Muscle layer of colon (tissue), 2 donors: ENCODE data around the gene ANKS1B.

Experiments
- H3K27ac ChIP-seq: one replicate; pipeline ENCODE4 v1.7.0; 2013; ENCODE audit warnings: low read depth, mild to moderate bottlenecking, low read length, moderate library complexity
- H3K27me3 ChIP-seq, 2 donors: one replicate each; pipeline ENCODE4 v1.7.0; 2013; ENCODE audit warnings: low read length in 2 of 2, mild to moderate bottlenecking in 2 of 2; ENCODE audit not compliant: insufficient read depth in 2 of 2, control insufficient read depth in 1 of 2
- H3K36me3 ChIP-seq: one replicate; pipeline ENCODE4 v1.7.0; 2013; ENCODE audit warnings: mild to moderate bottlenecking, low read length; ENCODE audit not compliant: insufficient read depth
- H3K4me1 ChIP-seq: one replicate; pipeline ENCODE4 v1.7.0; 2013; ENCODE audit warnings: mild to moderate bottlenecking, low read length; ENCODE audit not compliant: insufficient read depth
- H3K4me3 ChIP-seq, 2 donors: one replicate each; pipeline ENCODE4 v1.7.0; 2013; ENCODE audit warnings: low read length in 2 of 2, low read depth in 1 of 2, mild to moderate bottlenecking in 1 of 2, moderate library complexity in 1 of 2
- H3K9ac ChIP-seq: one replicate; pipeline ENCODE4 v1.7.0; 2013; ENCODE audit warnings: low read length
- H3K9me3 ChIP-seq: one replicate; pipeline ENCODE4 v1.7.0; 2013; ENCODE audit warnings: mild to moderate bottlenecking, low read length
- donor health status: abdominal sarcoma.
- donor health status: Adenocarcinoma of cecum.

ANKS1B gene

GRCh38 chr12:98752726-98753125, 1232.0 kb downstream of the ANKS1B start:
- H3K27ac ChIP-seq: no peak overlapping the region
- no peak overlapping the region for H3K4me3 ChIP-seq
- no peaks in the 10 kb centered on the region for H3K27me3 ChIP-seq
- H3K36me3 ChIP-seq: no peaks in the 10 kb centered on the region
- no peak overlapping the region for H3K9ac ChIP-seq
- H3K4me1 ChIP-seq: no peaks in the 10 kb centered on the region
- H3K9me3 ChIP-seq: no peaks in the 10 kb centered on the region

- Histone ChIP-seq H3K36me3 (no peaks in the 10 kb centered on the region), H3K4me1 (no peaks in the 10 kb centered on the region), H3K4me3 (no peak overlapping the region), H3K27me3 (peaks cover 0 to under 1% of the 10 kb centered on the region in 2 donors), H3K9ac (no peak overlapping the region), H3K27ac (no peak overlapping the region), H3K9me3 (no peaks in the 10 kb centered on the region)
These were observed 1233.1 kb downstream of the ANKS1B start for GRCh38 chr12:98751580-98752115.

DNA sequence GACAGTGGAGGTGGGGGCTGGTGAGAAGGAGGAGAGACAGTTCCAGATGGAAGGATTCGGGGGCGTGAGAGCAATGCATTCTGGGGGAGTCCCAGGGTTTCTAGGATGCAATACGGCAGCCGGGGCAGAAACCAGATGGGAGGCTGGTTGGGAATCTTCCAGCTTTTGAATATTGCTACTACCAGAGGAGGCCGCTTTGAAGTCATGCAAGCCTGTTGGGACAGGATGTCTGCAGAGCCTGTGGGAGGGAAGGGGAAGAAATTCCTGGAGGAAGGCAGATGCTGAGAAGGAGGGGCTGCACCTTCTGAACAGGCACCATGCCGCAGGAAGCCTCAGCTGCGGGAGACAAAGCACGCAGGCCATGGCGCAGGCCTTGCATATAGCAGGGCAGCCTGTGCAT, 1234.2 kb downstream of the ANKS1B start:
- no peaks in the 10 kb centered on the region for H3K36me3 ChIP-seq
- no peaks in the 10 kb centered on the region for H3K9me3 ChIP-seq
- H3K9ac ChIP-seq: no peak overlapping the region
- peaks cover 0 to 7% of the 10 kb centered on the region in 2 donors for H3K27me3 ChIP-seq
- no peak overlapping the region for H3K4me3 ChIP-seq
- peaks cover 6% of the 10 kb centered on the region for H3K4me1 ChIP-seq
- H3K27ac ChIP-seq: no peak overlapping the region

- peaks cover 0 to 7% of the 10 kb centered on the region in 2 donors for H3K27me3 ChIP-seq
- peaks cover 6% of the 10 kb centered on the region for H3K4me1 ChIP-seq
- no peak overlapping the region for H3K27ac ChIP-seq
- no peak overlapping the region for H3K4me3 ChIP-seq
- no peaks in the 10 kb centered on the region for H3K9me3 ChIP-seq
- no peak overlapping the region for H3K9ac ChIP-seq
- no peaks in the 10 kb centered on the region for H3K36me3 ChIP-seq
These were observed 1236.3 kb downstream of the ANKS1B start for GRCh38 chr12:98748463-98748862.

GRCh38 chr12:98745578-98746391, 1239.0 kb downstream of the ANKS1B start:
- no peak overlapping the region for H3K9ac ChIP-seq
- no peak overlapping the region for H3K27ac ChIP-seq
- H3K36me3 ChIP-seq: no peaks in the 10 kb centered on the region
- peak overlapping the region; percentile 45 to 59 for H3K4me3 ChIP-seq
- H3K9me3 ChIP-seq: no peaks in the 10 kb centered on the region
- H3K4me1 ChIP-seq: peaks cover 6% of the 10 kb centered on the region
- peaks cover 0 to 7% of the 10 kb centered on the region in 2 donors for H3K27me3 ChIP-seq

DNA sequence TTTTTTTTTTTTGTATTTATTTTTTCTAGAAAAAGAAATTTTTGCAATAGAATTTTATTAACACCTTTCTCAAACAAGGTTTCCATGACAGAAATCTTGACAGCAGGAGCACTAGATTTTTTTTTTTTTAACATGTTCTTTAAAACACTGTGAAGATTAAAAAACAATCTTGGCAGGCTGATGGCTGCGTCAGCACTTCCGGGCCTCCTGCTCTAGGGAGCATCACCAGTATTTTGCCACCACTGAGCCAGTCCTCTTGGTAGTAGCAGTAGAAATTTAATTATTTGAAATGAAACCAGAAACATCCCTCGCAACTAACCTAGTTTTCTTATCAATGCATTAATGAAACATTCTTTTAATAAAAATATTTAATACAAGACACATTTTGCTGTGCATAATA, 1240.1 kb downstream of the ANKS1B start:
- H3K4me1 ChIP-seq: peaks cover 6% of the 10 kb centered on the region
- H3K27me3 ChIP-seq: peaks cover 0 to 7% of the 10 kb centered on the region in 2 donors
- H3K9ac ChIP-seq: no peak overlapping the region

GRCh38 chr12:98743362-98743953, 1241.3 kb downstream of the ANKS1B start:
- H3K9me3 ChIP-seq: no peaks in the 10 kb centered on the region
- no peak overlapping the region for H3K4me3 ChIP-seq
- no peaks in the 10 kb centered on the region for H3K36me3 ChIP-seq
- H3K27ac ChIP-seq: no peak overlapping the region
- peaks cover 0 to 7% of the 10 kb centered on the region in 2 donors for H3K27me3 ChIP-seq
- H3K9ac ChIP-seq: no peak overlapping the region
- H3K4me1 ChIP-seq: peaks cover 6% of the 10 kb centered on the region

More for the DNA sequence above, 1240.1 kb downstream of the ANKS1B start:
- Histone ChIP-seq H3K27ac (no peak overlapping the region), H3K4me3 (no peak overlapping the region), H3K9me3 (no peaks in the 10 kb centered on the region), H3K36me3 (no peaks in the 10 kb centered on the region)

DNA sequence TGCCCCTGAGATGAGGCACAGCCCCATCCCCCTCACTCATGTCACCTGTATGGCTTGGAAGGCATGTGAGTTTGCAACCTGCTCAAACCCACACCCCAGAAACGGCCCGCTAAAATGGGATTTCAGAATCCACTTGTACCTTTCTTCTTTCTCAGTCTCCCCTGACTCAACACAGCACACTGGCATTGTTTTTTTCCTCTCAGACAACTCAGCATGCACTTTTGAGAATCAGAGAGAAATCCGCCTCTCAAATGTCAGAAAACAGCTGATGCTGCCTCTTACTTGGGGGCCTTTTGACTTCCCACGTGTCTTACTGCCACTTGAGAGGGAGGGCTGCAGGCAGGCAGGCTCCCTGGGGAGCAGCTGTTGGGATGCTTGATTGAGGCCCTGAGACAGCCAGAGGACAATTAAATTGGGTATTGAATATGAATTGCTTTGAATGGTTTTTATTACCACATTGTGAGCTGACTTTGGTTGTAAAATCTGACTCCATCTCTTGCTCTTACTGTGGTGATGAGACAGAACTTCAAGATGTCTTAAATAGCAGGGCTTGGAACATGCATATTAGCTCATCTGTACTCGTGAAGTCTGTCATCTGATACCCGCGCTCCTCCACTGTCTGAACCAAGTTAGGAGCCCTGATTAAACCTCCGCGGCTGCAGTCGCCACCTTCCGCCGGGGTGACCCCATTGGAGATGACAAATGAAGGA, 1243.0 kb downstream of the ANKS1B start:
- Histone ChIP-seq H3K27ac (no peak overlapping the region), H3K4me1 (peaks cover 6% of the 10 kb centered on the region), H3K9ac (no peak overlapping the region), H3K4me3 (no peak overlapping the region), H3K36me3 (no peaks in the 10 kb centered on the region), H3K27me3 (peaks cover 0 to 7% of the 10 kb centered on the region in 2 donors), H3K9me3 (no peaks in the 10 kb centered on the region)

- Histone ChIP-seq H3K36me3 (no peaks in the 10 kb centered on the region), H3K4me3 (no peak overlapping the region), H3K27ac (no peak overlapping the region), H3K9me3 (no peaks in the 10 kb centered on the region), H3K9ac (no peak overlapping the region), H3K27me3 (peaks cover 0 to 2% of the 10 kb centered on the region in 2 donors), H3K4me1 (peaks cover 4% of the 10 kb centered on the region)
These were observed 1243.6 kb downstream of the ANKS1B start for GRCh38 chr12:98741196-98741555.

- H3K27ac ChIP-seq: no peak overlapping the region
- H3K9ac ChIP-seq: no peak overlapping the region
- H3K27me3 ChIP-seq: no peaks in the 10 kb centered on the region
- no peak overlapping the region for H3K4me3 ChIP-seq
- peaks cover under 1% of the 10 kb centered on the region for H3K4me1 ChIP-seq
- no peaks in the 10 kb centered on the region for H3K36me3 ChIP-seq
- no peaks in the 10 kb centered on the region for H3K9me3 ChIP-seq
These were observed 1244.0 kb downstream of the ANKS1B start for GRCh38 chr12:98740751-98741150.

- H3K4me1 ChIP-seq: no peaks in the 10 kb centered on the region
- no peaks in the 10 kb centered on the region for H3K27me3 ChIP-seq
- H3K4me3 ChIP-seq: no peak overlapping the region
- no peaks in the 10 kb centered on the region for H3K36me3 ChIP-seq
- no peak overlapping the region for H3K27ac ChIP-seq
- H3K9me3 ChIP-seq: no peaks in the 10 kb centered on the region
- no peak overlapping the region for H3K9ac ChIP-seq
These were observed 1246.2 kb downstream of the ANKS1B start for GRCh38 chr12:98738539-98738938.
